ENCODE results near the gene NUTM2D.
"Not testable (repeated sequence)": the region's sequence is repeated elsewhere in the genome, so short reads cannot be mapped to it uniquely, and the experiment has no call there.

NUTM2D gene

DNA sequence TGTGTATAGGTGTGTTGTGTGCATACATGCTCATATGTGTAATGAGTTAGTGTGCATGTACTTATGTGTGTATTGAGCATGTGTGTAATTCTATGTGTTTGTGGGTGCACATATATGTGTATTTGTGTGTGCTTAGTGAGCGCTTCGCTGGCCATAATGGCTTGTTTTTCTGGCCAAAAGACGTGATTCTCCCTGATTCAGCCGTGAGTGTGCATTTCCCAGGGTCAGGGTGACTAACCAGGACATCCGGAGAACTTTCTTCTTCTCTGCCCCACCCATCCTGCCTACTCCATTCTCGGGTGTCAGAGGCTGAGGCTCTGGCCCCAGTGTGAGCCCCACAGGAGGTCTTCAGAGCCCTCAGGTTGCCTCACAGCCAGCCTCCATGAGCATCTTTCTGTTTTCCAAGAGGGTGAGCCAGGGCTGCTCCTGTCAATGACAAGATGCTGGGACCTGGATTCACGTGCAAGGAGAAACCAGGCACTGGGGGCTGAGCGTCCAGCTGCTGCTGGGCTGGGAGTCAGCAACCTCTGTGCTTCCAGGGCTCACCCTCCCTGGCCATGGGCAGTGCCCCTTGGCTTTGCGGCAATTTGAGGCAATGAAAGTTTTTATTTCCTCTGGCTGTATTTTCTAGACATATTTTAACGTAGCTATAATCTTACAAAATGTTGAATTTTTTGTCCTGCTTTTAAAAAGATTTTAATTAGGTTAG is 25.8 kb downstream of the NUTM2D start:
- not testable (repeated sequence) for DNase-seq

- not testable (repeated sequence) for DNase-seq
These were observed 26.7 kb downstream of the NUTM2D start for GRCh38 chr10:87384283-87384682.

DNA sequence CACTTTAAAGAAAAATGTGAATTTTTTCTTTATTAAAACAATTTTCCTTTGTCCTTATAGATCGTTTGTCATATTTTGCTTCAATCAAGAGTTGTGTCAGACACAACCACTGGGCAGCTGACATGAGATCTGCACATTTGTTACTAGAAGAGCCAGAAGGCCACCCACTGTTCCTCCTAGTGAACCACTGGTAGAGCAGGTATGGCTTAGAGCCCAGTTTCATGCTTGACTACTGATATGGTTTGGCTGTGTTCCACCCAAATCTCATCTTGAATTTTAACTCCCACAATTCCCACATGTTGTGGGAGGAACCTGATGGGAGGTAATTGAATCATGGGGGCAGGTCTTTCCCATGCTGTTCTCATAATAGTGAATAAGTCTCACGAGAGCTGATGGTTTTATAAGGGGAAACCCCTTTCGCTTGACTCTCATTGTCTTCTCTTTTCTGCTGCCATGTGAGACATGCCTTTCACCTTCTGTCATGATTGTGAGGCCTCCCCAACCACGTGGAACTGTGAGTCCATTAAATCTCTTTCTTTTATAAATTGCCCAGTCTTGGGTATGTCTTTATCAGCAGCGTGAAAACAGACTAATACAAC is 28.3 kb downstream of the NUTM2D start:
- not testable (repeated sequence) for DNase-seq

DNA sequence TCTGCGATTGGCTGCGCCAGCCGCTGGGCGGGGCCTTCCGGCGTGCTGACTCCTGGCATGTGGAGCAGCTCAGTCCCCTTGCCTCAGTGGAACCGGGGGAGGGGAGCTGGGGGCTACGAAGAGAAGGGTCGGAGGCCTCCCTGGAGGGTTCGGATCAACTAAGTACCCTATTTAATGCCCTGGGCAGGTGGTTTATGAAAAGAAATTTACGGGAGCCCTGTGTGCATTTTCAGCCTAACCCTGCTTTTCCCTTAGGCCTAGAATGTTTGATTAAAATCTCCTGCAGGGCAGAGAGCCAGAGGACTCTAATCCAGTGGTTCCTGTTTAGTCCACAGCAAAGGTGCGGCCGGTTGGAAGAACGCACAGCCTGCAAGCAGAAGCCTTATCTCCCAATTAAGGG is 33.8 kb downstream of the NUTM2D start:
- not testable (repeated sequence) for DNase-seq

DNA sequence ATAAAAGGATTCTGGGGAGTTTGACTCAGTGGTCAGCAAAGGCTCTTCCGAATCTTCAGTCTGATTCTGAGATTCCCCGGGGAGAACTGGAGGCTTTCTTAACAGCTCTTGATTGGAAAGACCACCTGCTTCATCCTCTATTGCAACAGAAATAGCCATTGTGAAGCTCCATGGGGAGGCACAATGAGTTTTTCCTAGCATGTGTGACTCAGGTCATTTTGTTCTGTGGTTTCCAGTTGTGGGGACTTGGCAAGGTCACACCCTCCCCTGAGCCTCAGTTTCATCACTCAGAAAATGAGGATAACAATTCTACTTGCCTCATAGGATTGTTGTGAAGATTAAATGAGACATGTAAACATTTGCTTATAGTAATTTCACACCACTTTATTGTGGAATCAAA is 38.7 kb downstream of the NUTM2D start:
- DNase-seq: not testable (repeated sequence)

DNA sequence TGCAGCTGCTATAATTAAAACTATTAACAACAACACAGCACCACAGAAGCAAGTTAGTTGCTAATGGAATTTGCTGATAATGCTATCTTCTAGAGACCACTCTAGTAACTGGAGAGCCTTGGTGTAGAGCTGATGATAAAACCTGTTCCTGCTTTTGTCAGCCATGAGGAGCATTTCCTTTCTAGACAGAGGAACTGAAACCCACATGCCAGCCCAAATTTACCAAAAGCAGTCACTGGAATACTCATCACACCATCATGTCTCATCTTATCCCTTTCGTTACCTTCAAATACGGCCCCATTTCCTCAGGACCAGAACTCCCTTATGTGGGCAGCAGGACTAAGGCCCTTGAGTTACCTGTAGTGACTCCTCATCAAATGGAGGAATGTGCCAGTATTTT is 40.9 kb downstream of the NUTM2D start:
- DNase-seq: not testable (repeated sequence)

DNA sequence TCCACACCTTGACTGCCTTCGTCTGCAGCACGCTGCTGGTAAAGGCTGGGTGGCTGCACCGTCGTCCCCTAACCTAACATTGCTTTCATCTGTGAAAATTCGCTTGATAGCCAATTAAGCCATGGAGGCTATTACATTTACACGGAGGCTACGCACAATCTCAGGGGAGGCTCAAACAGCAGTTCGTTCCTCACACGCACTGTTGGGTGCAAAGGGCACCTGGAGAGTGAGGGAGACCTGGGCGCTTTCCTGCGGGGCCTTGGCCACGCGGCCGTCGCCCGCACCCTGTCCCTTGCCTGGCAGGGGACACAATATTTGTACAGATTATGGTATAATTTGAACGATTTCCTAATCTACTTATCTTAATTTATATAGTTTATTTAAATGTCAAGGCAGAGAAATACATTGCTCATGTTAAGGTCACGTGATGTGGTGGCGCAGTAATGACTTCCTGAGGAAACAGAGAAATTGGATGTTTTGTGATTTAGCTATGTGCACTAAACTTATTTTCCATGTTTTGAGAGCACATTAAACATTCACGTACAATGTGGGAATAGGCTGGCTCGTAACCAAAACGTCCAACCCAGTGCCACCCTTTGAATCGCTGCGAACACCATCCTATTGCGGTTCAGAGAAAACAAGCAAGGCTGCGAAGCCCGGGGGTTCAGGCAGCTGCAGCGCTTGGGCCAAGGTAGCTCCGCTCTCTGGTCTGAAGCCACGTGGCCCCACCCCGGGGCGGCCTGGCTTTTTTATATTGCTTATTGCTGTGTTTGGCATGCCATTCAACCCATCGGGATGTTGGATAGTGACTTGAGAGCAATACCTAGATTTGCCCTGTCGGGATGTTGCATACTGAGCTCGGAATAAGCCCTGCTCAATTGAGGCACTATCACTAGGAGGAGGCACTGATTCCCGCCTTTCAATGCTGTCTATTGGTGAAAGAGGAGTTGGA is 50.2 kb downstream of the NUTM2D start:
- DNase-seq: not testable (repeated sequence)

GRCh38 chr10:87413921-87414320 is 56.4 kb downstream of the NUTM2D start:
- not testable (repeated sequence) for DNase-seq
